HepG2 (cell line): ENCODE measurements around the gene MADD. TPM values are rescaled to one million over a fixed set of nuclear protein-coding genes. Genes with fewer than 3 reads are reported as not detected.

Source experiments
- ETV5 ChIP-seq: IDR thresholded peaks from 2 replicates; pipeline ENCODE4 v1.6.1; 2018; ENCODE audit warnings: missing biosample characterization, missing genetic modification reagents, inconsistent platforms, borderline replicate concordance
- GFI1 ChIP-seq: sonication (generic); formaldehyde crosslinking; IDR thresholded peaks from 2 replicates; pipeline ENCODE4 v1.5.0; 2020; ENCODE audit warnings: missing genetic modification reagents, mild to moderate bottlenecking, borderline replicate concordance
- PLRG1 ChIP-seq: fragments of 450-650 bp; conservative IDR thresholded peaks from 2 replicates; pipeline ENCODE4 v1.6.1; 2016
- SETDB1 ChIP-seq: sonication (generic); formaldehyde crosslinking; IDR thresholded peaks from 2 replicates; pipeline ENCODE4 v1.5.1; 2020; ENCODE audit warnings: missing genetic modification reagents, mild to moderate bottlenecking, borderline replicate concordance
- SNAI1 ChIP-seq: sonication (generic); formaldehyde crosslinking; IDR thresholded peaks from 2 replicates; pipeline ENCODE4 v1.5.0; 2020; ENCODE audit warnings: mild to moderate bottlenecking, missing genetic modification reagents, borderline replicate concordance
- ZBTB2 ChIP-seq: sonication (generic); formaldehyde crosslinking; IDR thresholded peaks from 2 replicates; pipeline ENCODE4 v1.8.0; 2022; ENCODE audit warnings: low read depth, missing genetic modification reagents
- ZBTB21 ChIP-seq: sonication (generic); formaldehyde crosslinking; IDR thresholded peaks from 2 replicates; pipeline ENCODE4 v1.4.0; 2020; ENCODE audit warnings: missing genetic modification reagents
- ZFP1 ChIP-seq: IDR thresholded peaks from 2 replicates; pipeline ENCODE4 v1.6.1; 2016
- ZKSCAN8 ChIP-seq: IDR thresholded peaks from 2 replicates; pipeline ENCODE4 v1.6.1; 2016; ENCODE audit warnings: borderline replicate concordance, missing genetic modification reagents, missing compliant biosample characterization
- ZMAT5 ChIP-seq: sonication (generic); formaldehyde crosslinking; IDR thresholded peaks from 2 replicates; pipeline ENCODE4 v1.5.0; 2020; ENCODE audit warnings: mild to moderate bottlenecking, low read depth, missing genetic modification reagents, borderline replicate concordance
- ZNF136 ChIP-seq: sonication (generic); formaldehyde crosslinking; IDR thresholded peaks from 2 replicates; pipeline ENCODE4 v1.8.1; 2022; ENCODE audit warnings: low read depth, mild to moderate bottlenecking, moderate library complexity, missing genetic modification reagents
- ZNF17 ChIP-seq: sonication (generic); formaldehyde crosslinking; IDR thresholded peaks from 2 replicates; pipeline ENCODE4 v1.5.0; 2020; ENCODE audit warnings: mild to moderate bottlenecking, missing genetic modification reagents
- ZNF44 ChIP-seq: sonication (generic); formaldehyde crosslinking; IDR thresholded peaks from 2 replicates; pipeline ENCODE4 v1.5.1; 2020; ENCODE audit warnings: mild to moderate bottlenecking, missing genetic modification reagents
- ZNF446 ChIP-seq: sonication (generic); formaldehyde crosslinking; IDR thresholded peaks from 2 replicates; pipeline ENCODE4 v1.5.0; 2020; ENCODE audit warnings: mild to moderate bottlenecking, missing genetic modification reagents
- ZNF512 ChIP-seq: sonication (generic); formaldehyde crosslinking; IDR thresholded peaks from 2 replicates; pipeline ENCODE4 v1.4.0; 2020; ENCODE audit warnings: mild to moderate bottlenecking, missing genetic modification reagents
- ZNF557 ChIP-seq: sonication (generic); formaldehyde crosslinking; IDR thresholded peaks from 2 replicates; pipeline ENCODE4 v1.4.0; 2020; ENCODE audit warnings: missing genetic modification reagents
- ZNF713 ChIP-seq: sonication (generic); formaldehyde crosslinking; IDR thresholded peaks from 2 replicates; pipeline ENCODE4 v1.4.0; 2020; ENCODE audit warnings: mild to moderate bottlenecking, missing genetic modification reagents
- ZSCAN22 ChIP-seq: sonication (generic); formaldehyde crosslinking; IDR thresholded peaks from 2 replicates; pipeline ENCODE4 v1.4.0; 2020; ENCODE audit warnings: mild to moderate bottlenecking, missing genetic modification reagents
- ZSCAN25 ChIP-seq: sonication (generic); formaldehyde crosslinking; IDR thresholded peaks from 2 replicates; pipeline ENCODE4 v1.8.0; 2022; ENCODE audit warnings: mild to moderate bottlenecking, missing genetic modification reagents
- polyA plus RNA-seq, 8 experiments: library from polyadenylated mRNA; depleted of rRNA in 3 of 8; stranded (reverse) in 7 of 8; unstranded in 1 of 8; fragments of >200 nt; fragmentation: Illumina TruSeq in 4 of 8; extraction: Trizol in 4 of 8; gene quantifications; 2 replicates each; pipeline versions ENCODE4 v1.2.1 to v1.2.3, GENCODE V29; 2011 to 2016; ENCODE audit warnings: low read depth in 4 of 8, missing spikeins in 1 of 8, mixed read lengths in 1 of 8; ENCODE audit not compliant: insufficient read depth in 1 of 8
- total RNA-seq, 5 experiments: library from RNA; depleted of rRNA; stranded (reverse); fragments of >200 nt; fragmentation: Illumina TruSeq; extraction: Trizol; gene quantifications; 2 replicates each; pipeline ENCODE4 v1.2.3, GENCODE V29; 2016; ENCODE audit warnings: low read depth in 1 of 5
- TF ChIP-seq, protein P1 (sequence below): sonication (generic); formaldehyde crosslinking; IDR thresholded peaks from 2 replicates; pipeline ENCODE4 v1.8.0; 2022; ENCODE audit warnings: missing genetic modification reagents, mild to moderate bottlenecking, inconsistent platforms, borderline replicate concordance
- TF ChIP-seq, protein P2 (sequence below): sonication (generic); formaldehyde crosslinking; IDR thresholded peaks from 2 replicates; pipeline ENCODE4 v1.5.1; 2020; ENCODE audit warnings: mild to moderate bottlenecking, missing genetic modification reagents, moderate library complexity
- TF ChIP-seq, protein P3 (sequence below): sonication (generic); formaldehyde crosslinking; IDR thresholded peaks from 2 replicates; pipeline ENCODE4 v1.8.1; 2023; ENCODE audit warnings: mild to moderate bottlenecking, missing genetic modification reagents

MADD gene
- total and polyA plus RNA-seq, 2 of the 13 experiments (the other 11 are each of a cell fraction or from before 2014, with no cell fraction given) = 18.0 to 29.2 TPM

GRCh38 chr11:47269002-47269828, 718 bp upstream of the MADD start (continued):
- TF ChIP-seq ZNF136 (0 out of 2 replicates have a peak, but pooled peaks have one; percentile 63), ZNF557 (no peak), SETDB1 (CRISPR knock-in tag) (no peak), ZKSCAN8 (CRISPR knock-in tag) (peak; percentile 51; the same call in 1 of the 2 replicates), ZNF512 (CRISPR knock-in tag) (no peak), GFI1 (CRISPR knock-in tag) (no peak), ZNF446 (CRISPR knock-in tag) (no peak), ZBTB2 (no peak), ZBTB21 (no peak), PLRG1 (no peak), ETV5 (peak; percentile 68; the same call in 1 of the 2 replicates), ZNF17 (CRISPR knock-in tag) (no peak), SNAI1 (no peak), ZMAT5 (CRISPR knock-in tag) (no peak), ZNF44 (CRISPR knock-in tag) (no peak), ZSCAN25 (CRISPR knock-in tag) (no peak; the same call in 1 of the 2 replicates), ZSCAN22 (CRISPR knock-in tag) (no peak), ZNF713 (CRISPR knock-in tag) (no peak), ZFP1 (CRISPR knock-in tag) (peak; percentile 75; the same call in 1 of the 2 replicates)
- TF ChIP-seq, protein P1, sequence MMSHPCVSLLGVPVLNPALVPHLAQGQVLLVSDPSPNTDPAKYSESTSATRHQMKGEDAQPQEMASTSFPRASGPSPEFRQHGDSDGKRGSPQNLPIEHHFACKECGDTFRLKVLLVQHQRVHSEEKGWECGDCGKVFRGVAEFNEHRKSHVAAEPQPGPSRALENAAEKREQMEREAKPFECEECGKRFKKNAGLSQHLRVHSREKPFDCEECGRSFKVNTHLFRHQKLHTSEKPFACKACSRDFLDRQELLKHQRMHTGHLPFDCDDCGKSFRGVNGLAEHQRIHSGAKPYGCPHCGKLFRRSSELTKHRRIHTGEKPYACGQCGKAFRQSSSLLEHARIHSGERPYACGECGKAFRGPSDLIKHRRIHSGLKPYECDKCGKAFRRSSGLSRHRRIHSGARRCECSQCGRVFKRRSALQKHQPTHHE (CRISPR knock-in tag) = no peak
- TF ChIP-seq, protein P2, sequence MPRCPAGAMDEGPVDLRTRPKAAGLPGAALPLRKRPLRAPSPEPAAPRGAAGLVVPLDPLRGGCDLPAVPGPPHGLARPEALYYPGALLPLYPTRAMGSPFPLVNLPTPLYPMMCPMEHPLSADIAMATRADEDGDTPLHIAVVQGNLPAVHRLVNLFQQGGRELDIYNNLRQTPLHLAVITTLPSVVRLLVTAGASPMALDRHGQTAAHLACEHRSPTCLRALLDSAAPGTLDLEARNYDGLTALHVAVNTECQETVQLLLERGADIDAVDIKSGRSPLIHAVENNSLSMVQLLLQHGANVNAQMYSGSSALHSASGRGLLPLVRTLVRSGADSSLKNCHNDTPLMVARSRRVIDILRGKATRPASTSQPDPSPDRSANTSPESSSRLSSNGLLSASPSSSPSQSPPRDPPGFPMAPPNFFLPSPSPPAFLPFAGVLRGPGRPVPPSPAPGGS (CRISPR knock-in tag) = no peak; the same call in 1 of the 2 replicates
- TF ChIP-seq, protein P3, sequence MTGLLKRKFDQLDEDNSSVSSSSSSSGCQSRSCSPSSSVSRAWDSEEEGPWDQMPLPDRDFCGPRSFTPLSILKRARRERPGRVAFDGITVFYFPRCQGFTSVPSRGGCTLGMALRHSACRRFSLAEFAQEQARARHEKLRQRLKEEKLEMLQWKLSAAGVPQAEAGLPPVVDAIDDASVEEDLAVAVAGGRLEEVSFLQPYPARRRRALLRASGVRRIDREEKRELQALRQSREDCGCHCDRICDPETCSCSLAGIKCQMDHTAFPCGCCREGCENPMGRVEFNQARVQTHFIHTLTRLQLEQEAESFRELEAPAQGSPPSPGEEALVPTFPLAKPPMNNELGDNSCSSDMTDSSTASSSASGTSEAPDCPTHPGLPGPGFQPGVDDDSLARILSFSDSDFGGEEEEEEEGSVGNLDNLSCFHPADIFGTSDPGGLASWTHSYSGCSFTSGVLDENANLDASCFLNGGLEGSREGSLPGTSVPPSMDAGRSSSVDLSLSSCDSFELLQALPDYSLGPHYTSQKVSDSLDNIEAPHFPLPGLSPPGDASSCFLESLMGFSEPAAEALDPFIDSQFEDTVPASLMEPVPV = no peak
